ENCODE measurements around the gene PRSS36.
"Not testable (repeated sequence)": the region's sequence is repeated elsewhere in the genome, so short reads cannot be mapped to it uniquely, and the experiment has no call there.

PRSS36 gene

DNA sequence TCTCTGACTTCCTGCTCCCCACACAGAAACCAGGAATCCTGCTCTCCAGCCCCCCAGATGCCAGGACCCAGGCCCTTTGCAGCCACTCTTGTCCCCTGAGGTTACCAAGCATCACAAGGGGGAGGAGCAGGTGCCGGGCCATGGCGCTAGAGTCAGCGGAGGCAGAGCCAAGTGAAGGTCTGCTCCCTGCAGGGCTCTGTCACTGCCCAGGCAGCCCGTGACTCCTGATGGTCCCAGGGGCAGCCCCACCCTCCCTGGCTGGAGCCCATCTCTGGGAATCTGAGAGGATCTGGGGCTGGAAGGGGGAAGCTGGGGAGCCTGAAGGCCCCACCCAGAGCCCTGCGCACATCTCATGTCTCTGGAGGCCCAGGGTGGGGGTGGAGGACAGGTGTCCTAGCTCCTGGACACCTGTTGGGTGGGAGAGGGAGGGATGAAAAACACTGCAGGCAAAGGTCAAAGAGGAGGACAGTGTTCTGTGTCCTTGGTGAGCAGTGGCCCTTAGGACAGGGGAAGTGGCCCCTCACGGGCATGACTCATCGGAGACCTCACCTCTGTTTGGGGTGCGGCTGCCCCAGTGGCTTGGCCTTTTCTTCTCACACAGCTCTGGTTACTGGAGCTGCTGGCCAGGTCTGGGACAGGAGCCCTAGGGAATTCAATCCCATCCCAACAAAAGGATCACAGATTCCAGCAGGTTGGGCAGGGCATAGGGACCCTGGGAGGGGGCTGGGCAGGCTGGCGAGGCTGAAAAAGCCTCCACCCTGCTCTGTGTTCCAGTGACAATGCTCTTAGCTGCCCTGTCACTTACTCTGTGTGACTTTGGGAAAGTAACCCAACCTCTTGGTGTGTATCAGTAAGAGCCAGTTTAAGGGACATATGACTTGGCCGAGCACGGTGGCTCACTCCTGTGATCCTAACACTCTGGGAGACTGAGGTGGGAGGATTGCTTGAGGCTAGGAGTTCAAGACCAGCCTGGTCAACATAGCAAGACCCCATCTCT is at the start of gene PRSS36:
PRSS36 (minus strand) TSS at position 173 of the 997 bp plus-strand sequence; CDS start at position 142, 31 bp downstream.
- DNase-seq (ENCODE audit: low read depth): no peak

GRCh38 chr16:31199430-31200041 is 49.7 kb upstream of the PRSS36 start:
- DNase-seq (ENCODE audit: low read depth): no peak

GRCh38 chr16:31198207-31198882 is 48.5 kb upstream of the PRSS36 start:
- no peak for DNase-seq (ENCODE audit: low read depth)

DNA sequence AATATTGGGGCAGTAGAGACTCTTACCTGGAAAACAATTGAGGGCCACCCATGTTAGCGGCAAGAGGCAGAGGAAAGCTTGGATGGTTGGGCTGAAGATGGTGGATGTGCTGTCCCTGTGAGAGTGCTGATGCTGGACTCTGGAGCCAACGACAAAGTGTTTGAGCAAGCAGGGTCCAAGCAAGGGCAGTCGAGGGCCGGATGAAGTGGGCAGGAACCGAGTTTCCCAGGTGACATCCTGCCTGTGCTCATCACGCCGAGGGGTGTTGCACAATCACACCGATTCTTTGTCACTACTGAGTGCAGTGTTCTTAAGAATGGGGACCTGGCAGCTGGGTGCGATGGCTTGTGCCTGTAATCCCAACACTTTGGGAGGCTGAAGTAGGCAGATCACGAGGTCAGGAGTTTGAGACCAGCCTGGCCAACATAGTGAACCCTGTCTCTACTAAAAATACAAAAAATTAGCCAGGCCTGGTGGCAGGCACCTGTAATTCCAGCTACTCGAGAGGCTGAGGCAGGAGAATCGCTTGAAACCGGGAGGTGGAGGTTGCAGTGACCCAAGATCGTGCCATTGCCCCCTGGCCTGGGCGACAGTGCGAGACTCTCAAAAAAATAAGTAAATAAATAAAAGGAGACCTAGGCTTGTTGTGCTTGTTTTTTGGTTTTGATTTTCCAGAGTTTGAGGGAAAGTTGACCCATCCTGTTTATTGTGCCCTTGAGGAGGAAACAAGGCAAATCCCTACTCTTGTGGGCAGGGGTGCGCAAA is 46.6 kb upstream of the PRSS36 start:
- no peak for DNase-seq (ENCODE audit: low read depth)

GRCh38 chr16:31195861-31196260 is 46.0 kb upstream of the PRSS36 start:
- not testable (repeated sequence) for DNase-seq (ENCODE audit: low read depth)

GRCh38 chr16:31194898-31195297 is 45.0 kb upstream of the PRSS36 start:
- DNase-seq (ENCODE audit: low read depth): no peak

- no peak for DNase-seq (ENCODE audit: low read depth)
Measured at GRCh38 chr16:31193874-31194273, 44.0 kb upstream of the PRSS36 start.

DNA sequence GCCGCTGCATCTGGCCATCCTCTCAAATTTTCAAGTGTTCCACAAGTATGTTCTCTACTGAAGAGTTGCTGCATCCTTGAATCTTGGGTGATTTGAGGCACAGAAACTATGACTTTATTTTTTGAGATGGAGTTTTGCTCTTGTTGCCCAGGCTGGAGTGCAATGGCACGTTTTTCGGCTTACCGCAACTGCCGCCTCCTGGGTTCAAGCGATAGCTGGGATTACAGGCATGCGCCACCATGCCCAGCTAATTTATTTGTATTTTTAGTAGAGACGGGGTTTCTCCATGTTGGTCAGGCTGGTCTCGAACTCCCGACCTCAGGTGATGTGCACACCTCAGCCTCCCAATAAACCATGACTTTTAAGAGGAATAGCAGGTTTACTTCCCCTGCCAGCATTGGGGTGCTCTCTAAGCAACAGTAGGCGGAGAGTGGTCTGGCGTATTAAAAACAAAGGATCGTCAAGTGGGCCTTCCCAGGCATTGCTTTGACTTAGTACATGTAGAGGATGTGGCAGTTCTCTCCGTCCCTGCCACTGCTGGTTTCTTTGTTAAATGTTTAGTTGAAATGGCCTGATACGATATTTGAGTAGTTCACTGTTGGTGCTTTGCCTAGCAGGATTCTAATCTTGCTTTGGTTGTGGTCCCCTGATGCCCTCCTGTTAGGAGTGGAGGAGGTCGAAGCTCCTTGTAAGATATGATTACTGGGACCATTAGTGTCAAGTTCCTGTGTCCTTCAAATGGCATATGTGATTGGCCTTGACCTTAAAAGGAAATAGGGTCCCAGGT is 43.2 kb upstream of the PRSS36 start:
- DNase-seq (ENCODE audit: low read depth): no peak

GRCh38 chr16:31191697-31192428 is 42.0 kb upstream of the PRSS36 start:
- DNase-seq (ENCODE audit: low read depth): no peak

- DNase-seq (ENCODE audit: low read depth): no peak
Measured at GRCh38 chr16:31190818-31191444, 41.1 kb upstream of the PRSS36 start.

- DNase-seq (ENCODE audit: low read depth): no peak
Measured at GRCh38 chr16:31190061-31190460, 40.2 kb upstream of the PRSS36 start.

DNA sequence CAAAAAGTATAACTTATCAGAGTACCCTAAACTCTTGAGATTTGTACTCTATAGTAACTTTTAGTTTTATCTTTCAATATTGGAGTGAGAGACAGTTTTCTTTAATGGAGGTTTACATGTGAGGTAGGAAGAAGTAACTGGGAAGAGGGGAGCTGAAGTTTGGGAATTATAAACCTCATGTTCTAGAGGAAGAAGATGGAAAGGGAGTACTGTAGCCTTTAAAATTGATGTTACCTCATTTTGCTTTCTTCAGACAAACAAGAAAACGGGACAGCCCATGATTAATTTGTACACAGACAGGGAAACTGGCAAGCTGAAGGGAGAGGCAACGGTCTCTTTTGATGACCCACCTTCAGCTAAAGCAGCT is 39.5 kb upstream of the PRSS36 start:
- no peak for DNase-seq (ENCODE audit: low read depth)

- DNase-seq (ENCODE audit: low read depth): no peak
Measured at GRCh38 chr16:31188450-31189411, 38.9 kb upstream of the PRSS36 start.

DNA sequence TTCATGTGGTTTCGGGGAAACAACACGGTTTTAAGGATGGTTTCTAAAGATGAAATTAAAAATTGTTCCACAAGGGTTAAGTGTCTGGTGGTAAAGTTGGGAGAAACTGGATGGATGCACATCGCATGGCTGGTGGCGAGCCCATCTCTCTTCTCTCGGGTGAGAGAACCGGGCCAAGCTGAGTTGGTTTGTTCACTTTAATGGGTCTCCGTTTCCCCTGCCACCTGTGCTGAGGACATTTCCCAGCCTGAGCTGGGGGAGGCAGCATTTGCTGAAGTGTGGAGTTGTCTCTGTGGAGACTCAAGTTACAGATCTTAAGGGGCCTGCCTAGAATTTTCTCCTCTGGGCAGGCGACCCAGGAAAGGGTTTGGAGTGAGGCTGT is 37.9 kb upstream of the PRSS36 start:
- DNase-seq (ENCODE audit: low read depth): no peak

- no peak for DNase-seq (ENCODE audit: low read depth)
Measured at GRCh38 chr16:31186930-31187807, 37.3 kb upstream of the PRSS36 start.

- no peak for DNase-seq (ENCODE audit: low read depth)
Measured at GRCh38 chr16:31186176-31186575, 36.3 kb upstream of the PRSS36 start.

DNA sequence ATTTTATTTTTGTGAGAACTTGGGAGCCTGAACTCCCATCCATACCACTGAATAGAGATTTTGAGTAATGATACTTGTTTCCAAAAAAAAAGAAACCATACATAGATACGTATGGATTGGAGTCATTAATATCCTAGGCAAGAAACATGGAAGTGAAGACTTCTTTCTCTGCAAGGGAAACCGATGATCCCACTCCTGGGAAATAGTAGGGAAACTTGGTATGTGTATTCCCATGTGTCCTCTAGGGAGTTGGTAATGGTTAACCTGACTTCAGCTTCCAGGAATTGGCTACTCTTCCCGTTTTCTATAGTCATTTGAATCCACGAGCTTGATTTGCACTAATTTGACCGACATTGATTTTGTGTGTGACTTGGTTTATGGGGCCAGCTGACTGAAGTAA is 35.5 kb upstream of the PRSS36 start:
- DNase-seq (ENCODE audit: low read depth): no peak

GRCh38 chr16:31184888-31185287 is 35.0 kb upstream of the PRSS36 start:
- DNase-seq (ENCODE audit: low read depth): no peak
